Frontal cortex (tissue), 4 donors: ENCODE data around the gene CTTNBP2NL. TPM values are rescaled to one million over a fixed set of nuclear protein-coding genes. Genes with fewer than 3 reads are reported as not detected.
A peak's percentile ranks its signal among the peaks of the same experiment; 100 is the strongest.

ENCODE experiments used
- DNase-seq, 2 donors: peaks; one replicate each; pipeline ENCODE4 v3.0.0; 2012; ENCODE audit warnings: low spot score in 2 of 2
- FAIRE-seq: peaks from 2 replicates; lab custom pipeline; 2012; peaks lifted over from hg19 to GRCh38; lab: Jason Lieb, UNC
- total RNA-seq: library from RNA; depleted of rRNA; stranded (reverse); fragments of >200 nt; gene quantifications from one replicate; pipeline ENCODE4 v1.2.3, GENCODE V29; 2014
- donor health status: control.
- donor health status: control.
- donor health status: control.

Gene CTTNBP2NL, protein sequence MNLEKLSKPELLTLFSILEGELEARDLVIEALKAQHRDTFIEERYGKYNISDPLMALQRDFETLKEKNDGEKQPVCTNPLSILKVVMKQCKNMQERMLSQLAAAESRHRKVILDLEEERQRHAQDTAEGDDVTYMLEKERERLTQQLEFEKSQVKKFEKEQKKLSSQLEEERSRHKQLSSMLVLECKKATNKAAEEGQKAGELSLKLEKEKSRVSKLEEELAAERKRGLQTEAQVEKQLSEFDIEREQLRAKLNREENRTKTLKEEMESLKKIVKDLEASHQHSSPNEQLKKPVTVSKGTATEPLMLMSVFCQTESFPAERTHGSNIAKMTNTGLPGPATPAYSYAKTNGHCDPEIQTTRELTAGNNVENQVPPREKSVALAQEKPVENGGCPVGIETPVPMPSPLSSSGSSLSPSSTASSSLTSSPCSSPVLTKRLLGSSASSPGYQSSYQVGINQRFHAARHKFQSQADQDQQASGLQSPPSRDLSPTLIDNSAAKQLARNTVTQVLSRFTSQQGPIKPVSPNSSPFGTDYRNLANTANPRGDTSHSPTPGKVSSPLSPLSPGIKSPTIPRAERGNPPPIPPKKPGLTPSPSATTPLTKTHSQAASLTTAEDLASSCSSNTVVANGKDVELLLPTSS
- total RNA-seq: 22.8 TPM

- DNase-seq (peak; percentile 76 to 88), FAIRE-seq (no peak)
Measured at GRCh38 chr1:112395821-112396652, at the start of gene CTTNBP2NL. CTTNBP2NL (plus strand) TSS chr1:112396214; CDS start chr1:112416166, 19,952 bp downstream.

- no peak for DNase-seq
- FAIRE-seq: no peak
Measured at GRCh38 chr1:112346801-112347350, 49.1 kb upstream of the CTTNBP2NL start.

- DNase-seq (no peak), FAIRE-seq (no peak)
Measured at GRCh38 chr1:112356765-112357164, 39.2 kb upstream of the CTTNBP2NL start.

DNA sequence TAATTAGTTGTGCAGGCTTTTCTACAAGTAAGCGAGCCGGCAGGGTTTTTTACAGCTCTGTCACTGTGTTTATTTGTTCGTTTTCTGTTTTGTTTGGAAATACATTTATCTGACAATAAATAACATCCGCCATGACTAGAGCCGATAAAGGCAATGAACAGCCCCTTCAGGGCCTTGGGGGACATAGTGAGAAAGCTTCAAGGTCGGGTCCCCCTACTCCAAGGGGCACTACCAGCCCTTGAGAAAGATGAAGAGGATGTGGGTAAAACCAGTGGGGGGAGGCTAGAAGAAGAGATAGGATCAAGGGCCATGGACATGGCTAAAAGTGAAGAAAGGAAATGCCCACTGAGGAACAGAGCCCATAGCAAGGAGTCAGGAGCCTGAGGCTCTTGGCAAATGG lies 38.5 kb upstream of the CTTNBP2NL start:
- DNase-seq: no peak
- no peak for FAIRE-seq

DNA sequence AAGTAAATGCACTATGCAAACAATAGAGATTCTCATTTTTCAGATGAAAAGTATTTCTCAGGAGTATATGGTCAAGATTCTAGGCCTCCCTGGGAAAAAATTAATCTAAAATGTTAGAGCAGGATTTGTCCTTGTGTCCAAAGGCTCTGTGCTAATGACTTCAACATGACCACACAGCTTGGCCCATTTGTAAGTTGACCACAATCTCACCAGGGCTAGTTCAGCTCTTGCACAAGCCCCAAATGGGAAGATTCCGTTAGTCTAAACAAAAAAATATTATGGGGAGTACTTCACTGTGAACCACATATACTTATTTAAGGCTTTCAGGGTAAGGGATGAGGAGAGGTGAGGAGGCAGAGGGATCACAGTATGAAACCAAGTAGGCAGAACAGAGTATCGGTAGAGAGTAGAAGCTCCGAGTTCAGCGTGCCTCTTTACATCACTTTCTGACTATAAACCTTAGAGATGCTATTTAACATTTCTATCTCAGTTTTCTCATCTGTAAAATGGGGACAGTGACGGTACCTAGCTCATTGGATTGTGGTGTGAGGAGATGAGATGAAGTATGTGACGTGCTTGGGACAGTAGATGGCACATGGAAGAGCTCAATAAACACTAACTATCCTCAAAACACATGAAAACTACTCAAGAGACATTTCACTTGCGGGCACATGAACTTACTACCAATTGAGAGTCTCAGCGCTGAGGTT lies 37.8 kb upstream of the CTTNBP2NL start:
- no peak for DNase-seq
- no peak for FAIRE-seq

DNA sequence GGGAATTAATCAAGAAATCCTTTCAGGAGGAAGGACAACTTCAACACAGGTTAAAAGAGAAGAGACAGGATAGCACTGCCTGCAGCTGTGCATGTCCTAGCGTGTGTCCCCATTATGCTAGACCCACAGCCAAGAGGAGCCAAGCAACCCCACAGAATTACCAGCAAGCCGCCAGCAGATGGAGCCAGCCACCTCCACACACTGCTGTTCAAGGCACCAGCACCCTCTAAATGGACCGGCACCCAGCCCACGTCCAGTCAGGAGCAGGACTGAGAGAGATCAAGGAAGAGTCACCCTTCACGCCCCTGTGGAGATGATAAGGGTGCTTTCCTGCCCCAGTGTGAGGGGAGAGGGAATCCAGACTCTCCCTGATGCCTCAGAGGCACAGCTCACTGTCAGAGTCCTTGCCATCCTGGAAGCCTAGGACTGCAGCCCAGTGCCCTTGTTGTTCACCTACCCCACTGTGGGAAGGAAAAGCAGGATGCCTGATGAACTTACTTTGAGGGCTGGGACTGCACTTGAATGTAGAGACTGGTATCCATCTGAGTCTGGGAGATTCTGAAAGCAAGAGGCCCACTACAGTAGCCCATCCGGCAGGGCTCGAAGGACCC lies 37.1 kb upstream of the CTTNBP2NL start:
- peak in 1 of 2 donors; percentile 50 for DNase-seq
- no peak for FAIRE-seq

GRCh38 chr1:112359961-112360767 lies 35.9 kb upstream of the CTTNBP2NL start:
- FAIRE-seq (no peak), DNase-seq (no peak)

DNA sequence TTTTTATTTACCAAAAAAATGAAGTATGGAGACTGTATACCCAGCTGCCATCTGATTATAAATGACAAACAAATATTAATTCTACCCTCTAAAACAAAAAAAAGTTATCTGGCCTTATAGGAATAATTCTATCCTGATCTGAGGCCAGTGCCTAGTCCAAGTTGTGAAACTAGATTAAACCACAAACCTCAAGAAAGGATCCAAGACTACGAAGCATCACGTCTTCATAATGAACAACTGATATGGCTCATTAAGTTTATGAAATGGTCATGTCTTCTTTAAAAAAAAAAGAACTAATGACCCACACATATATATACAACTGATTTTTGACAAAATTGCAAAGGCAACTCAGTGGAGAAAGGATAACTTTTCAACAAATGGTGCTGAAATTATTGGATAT lies 32.4 kb upstream of the CTTNBP2NL start:
- FAIRE-seq: no peak
- DNase-seq: no peak

- FAIRE-seq (no peak), DNase-seq (no peak)
Measured at GRCh38 chr1:112368198-112368597, 27.8 kb upstream of the CTTNBP2NL start.

DNA sequence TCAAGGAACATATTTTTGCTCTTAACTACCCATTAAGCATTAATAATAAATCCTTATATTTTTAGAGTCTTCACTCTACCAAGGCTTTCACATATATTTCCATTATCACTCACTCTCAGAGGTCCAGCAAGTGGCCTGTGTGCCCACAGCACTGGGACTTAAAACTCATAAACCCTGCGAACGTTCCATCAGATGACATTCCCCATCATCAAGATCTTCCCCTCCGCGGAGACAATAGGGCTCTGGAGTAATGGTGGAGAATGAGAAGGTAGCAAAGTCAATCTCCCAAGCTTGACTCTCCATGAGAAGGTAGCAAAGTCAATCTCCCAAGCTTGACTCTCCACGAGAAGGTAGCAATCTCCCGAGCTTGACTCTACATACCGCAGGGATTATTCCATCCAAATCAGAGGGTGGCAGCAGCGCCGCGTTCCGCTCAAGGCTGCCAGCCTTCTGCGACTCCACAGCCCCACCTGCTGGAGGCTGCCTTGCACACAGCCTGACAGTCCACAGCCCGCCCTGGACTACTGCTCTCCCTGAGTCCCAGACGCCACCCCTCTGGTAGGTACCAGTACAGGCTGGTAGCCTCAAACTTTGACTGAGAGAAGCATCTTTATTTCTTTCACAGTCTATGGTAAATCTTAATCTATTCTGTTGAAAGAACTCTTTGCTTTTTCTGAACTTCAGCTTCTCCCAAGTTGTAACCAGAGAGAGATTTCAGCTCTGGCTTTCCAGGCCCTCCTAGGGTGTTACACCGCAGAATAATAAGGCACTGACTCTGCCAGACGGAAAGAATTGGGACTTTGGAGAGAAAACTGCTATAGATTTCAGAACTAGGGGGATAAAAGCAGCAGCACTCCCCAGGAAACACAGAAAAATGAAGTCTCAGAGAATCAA lies 26.4 kb upstream of the CTTNBP2NL start:
- no peak for FAIRE-seq

DNA sequence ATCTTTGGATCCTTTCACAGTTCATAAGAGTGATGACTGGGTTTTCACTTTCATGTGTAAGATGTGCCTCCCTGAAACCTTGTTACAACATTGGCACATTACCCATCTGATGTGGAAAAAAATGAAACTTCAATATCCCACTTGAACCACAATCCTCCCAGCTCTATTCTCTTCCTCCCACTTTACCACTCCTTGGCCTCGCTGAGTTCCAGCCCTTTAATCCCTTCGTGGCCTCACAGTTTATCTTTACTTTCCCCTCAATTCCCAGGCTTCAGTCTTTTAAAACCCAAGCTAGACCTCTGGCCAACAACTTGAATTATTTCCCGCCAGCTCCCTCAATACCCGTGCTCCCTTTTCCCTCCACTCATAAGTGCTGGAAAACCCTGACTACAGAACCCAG lies 25.0 kb upstream of the CTTNBP2NL start:
- DNase-seq: no peak
- no peak for FAIRE-seq

More for the DNA sequence above, 26.4 kb upstream of the CTTNBP2NL start:
- DNase-seq: peak; percentile 36 to 75

DNA sequence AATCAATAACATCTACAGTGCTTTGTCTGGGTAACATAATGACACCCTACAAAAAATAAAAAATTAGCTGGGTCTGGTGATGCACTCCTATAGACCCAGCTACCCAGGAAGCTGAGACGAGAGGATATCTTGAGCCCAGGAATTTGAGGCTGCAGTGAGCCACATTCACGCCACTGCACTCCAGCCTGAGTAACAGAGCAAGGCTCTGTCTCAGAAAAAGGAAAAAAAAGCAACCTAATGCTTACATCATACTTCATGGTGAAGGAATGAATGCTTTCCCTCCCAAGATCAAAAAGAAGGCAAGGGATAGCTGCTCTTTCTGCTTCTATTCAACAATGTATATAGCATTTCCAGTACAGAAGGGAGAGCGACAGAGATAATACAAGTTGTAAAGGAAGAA lies 24.2 kb upstream of the CTTNBP2NL start:
- no peak for DNase-seq
- FAIRE-seq: no peak

- DNase-seq (no peak), FAIRE-seq (no peak)
Measured at GRCh38 chr1:112373806-112374205, 22.2 kb upstream of the CTTNBP2NL start.

DNA sequence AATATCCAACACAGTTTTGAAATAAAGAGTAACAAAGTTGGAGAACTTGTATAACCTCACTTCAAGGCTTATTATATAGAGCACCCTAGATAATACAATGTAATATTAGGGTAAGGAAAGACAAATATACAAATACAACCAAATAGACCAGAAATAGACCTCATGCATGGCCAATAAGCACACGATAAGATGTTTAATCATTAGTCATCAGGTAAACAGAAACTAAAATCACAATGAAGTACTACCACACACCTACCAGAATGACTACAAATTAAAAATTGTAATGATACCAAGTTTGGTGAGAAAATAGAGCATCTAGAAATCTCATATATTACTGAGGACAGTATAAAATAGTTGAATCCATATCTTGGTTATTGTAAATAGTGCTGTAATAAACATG lies 20.3 kb upstream of the CTTNBP2NL start:
- FAIRE-seq (no peak), DNase-seq (no peak)

- FAIRE-seq: no peak
Measured at GRCh38 chr1:112380356-112380755, 15.7 kb upstream of the CTTNBP2NL start.

GRCh38 chr1:112381324-112382076 lies 14.5 kb upstream of the CTTNBP2NL start:
- FAIRE-seq (no peak), DNase-seq (no peak)

More at GRCh38 chr1:112380356-112380755, 15.7 kb upstream of the CTTNBP2NL start:
- DNase-seq: no peak
